Sigmoid colon (tissue), 7 donors: Measurements from ENCODE around the gene HRH4. TPM values are rescaled to one million over a fixed set of nuclear protein-coding genes. Genes with fewer than 3 reads are reported as not detected.

Source experiments
- DNase-seq: peaks from one replicate; pipeline ENCODE4 v3.0.0-alpha.2; 2019
- H3K27ac ChIP-seq, 4 donors: fragments of 200-600 bp; sonication (generic); one replicate each; pipeline ENCODE4 v1.5.1; 2016 to 2019; ENCODE audit warnings: mild to moderate bottlenecking in 1 of 4
- H3K27me3 ChIP-seq, 3 donors: fragments of 200-600 bp; sonication (generic); one replicate each; pipeline ENCODE4 v1.5.1; 2019; ENCODE audit warnings: mild to moderate bottlenecking in 1 of 3
- H3K36me3 ChIP-seq, 4 donors: fragments of 200-600 bp; sonication (generic); one replicate each; pipeline ENCODE4 v1.5.1; 2016 to 2019
- H3K4me1 ChIP-seq, 4 donors: fragments of 200-600 bp; sonication (generic); one replicate each; pipeline ENCODE4 v1.5.1; 2017 to 2019
- H3K4me3 ChIP-seq, 4 donors: fragments of 200-600 bp; sonication (generic); one replicate each; pipeline ENCODE4 v1.5.1; 2017 to 2019; ENCODE audit warnings: mild to moderate bottlenecking in 2 of 4, moderate library complexity in 1 of 4
- H3K9me3 ChIP-seq, 4 donors: fragments of 200-600 bp in 3 of 4; sonication (generic) in 3 of 4; one replicate each; pipeline versions ENCODE4 v1.5.1 to v1.6.1; 2013 to 2019
- CTCF ChIP-seq, 4 experiments: fragments of 450-650 bp in 3 of 4; fragments of 200-600 bp in 1 of 4; IDR thresholded peaks; one replicate each; pipeline ENCODE4 v1.5.1; 2016 to 2019; ENCODE audit warnings: antibody characterized with exemption in 4 of 4, mild to moderate bottlenecking in 3 of 4, moderate library complexity in 2 of 4
- EP300 ChIP-seq, 4 donors: sonication (generic); formaldehyde crosslinking; IDR thresholded peaks; one replicate each; pipeline ENCODE4 v1.6.1; 2017; ENCODE audit warnings: antibody characterized with exemption in 4 of 4
- POLR2A ChIP-seq, 2 donors: fragments of 450-650 bp; IDR thresholded peaks; one replicate each; pipeline ENCODE4 v1.6.1; 2016; ENCODE audit warnings: antibody characterized with exemption in 2 of 2, mild to moderate bottlenecking in 2 of 2, moderate library complexity in 2 of 2
- POLR2AphosphoS5 ChIP-seq, 4 donors: sonication (generic); formaldehyde crosslinking; IDR thresholded peaks; one replicate each; pipeline ENCODE4 v1.6.1; 2017; ENCODE audit warnings: antibody characterized with exemption in 4 of 4
- WGBS, 2 donors: extraction: QIAGEN DNeasy Blood & Tissue Kit; methylation state at CpG; one replicate each; pipeline ENCODE4 v1.1.7; 2013; 5-methylcytosine and 5-hydroxymethylcytosine counted together
- intact Hi-C: fragments of 100-400 bp; cut with DNase I; formaldehyde crosslinking; loops from one replicate; pipeline ENCODE4 v1.15.1; 2023
- polyA plus RNA-seq, 3 donors: library from polyadenylated mRNA; stranded (reverse); fragments of 200-250 nt; gene quantifications; one replicate each; pipeline ENCODE4 v1.2.3, GENCODE V29; 2013
- total RNA-seq, 4 donors: library from RNA; depleted of rRNA; stranded (reverse); fragments of >200 nt; gene quantifications; one replicate each; pipeline ENCODE4 v1.1.0, GENCODE V29; 2016
- donor health status: healthy with polysubstance abuse.
- donor health status: Bipolar disorder and iron deficiency.
- donor health status: healthy.

The HRH4 gene
- total and polyA plus RNA-seq, 7 donors = under 0.01 to 0.01 TPM; not detected in 5

GRCh38 chr18:24472591-24472990, 12.2 kb downstream of the HRH4 start:
- H3K4me3 ChIP-seq = no peak overlapping the region
- H3K27me3 ChIP-seq = no peaks in the 10 kb centered on the region
- H3K36me3 ChIP-seq = no peaks in the 10 kb centered on the region
- H3K4me1 ChIP-seq = no peaks in the 10 kb centered on the region
- H3K9me3 ChIP-seq = no peaks in the 10 kb centered on the region
- WGBS, 2 donors = 93 to 96% methylated on average over 5 of the region's 5 CpGs
- H3K27ac ChIP-seq = no peak overlapping the region
- no peak for DNase-seq
- TF ChIP-seq EP300 (IDR thresholded peaks at IDR 0.05) = no peak
- no peak for TF ChIP-seq CTCF (IDR thresholded peaks at IDR 0.05)
- no peak for TF ChIP-seq POLR2AphosphoS5 (IDR thresholded peaks at IDR 0.05)
- TF ChIP-seq POLR2A (IDR thresholded peaks at IDR 0.05) = no peak
- intact Hi-C loops = no loop called here

- H3K4me3 ChIP-seq = no peak overlapping the region
- intact Hi-C loops = no loop called here
- no peak for DNase-seq
- no peak overlapping the region for H3K27ac ChIP-seq
- no peaks in the 10 kb centered on the region for H3K36me3 ChIP-seq
- no peaks in the 10 kb centered on the region for H3K27me3 ChIP-seq
- no peaks in the 10 kb centered on the region for H3K4me1 ChIP-seq
- no peak for TF ChIP-seq EP300 (IDR thresholded peaks at IDR 0.05)
- no peak for TF ChIP-seq CTCF (IDR thresholded peaks at IDR 0.05)
- no peak for TF ChIP-seq POLR2AphosphoS5 (IDR thresholded peaks at IDR 0.05)
- no peak for TF ChIP-seq POLR2A (IDR thresholded peaks at IDR 0.05)
- H3K9me3 ChIP-seq = no peaks in the 10 kb centered on the region
- WGBS, 2 donors = 80 to 87% methylated on average over 2 of the region's 2 CpGs
Observed at GRCh38 chr18:24474406-24474805, 14.0 kb downstream of the HRH4 start.

GRCh38 chr18:24475926-24476589, 15.6 kb downstream of the HRH4 start:
- TF ChIP-seq POLR2A (IDR thresholded peaks at IDR 0.05) = no peak
- TF ChIP-seq CTCF (IDR thresholded peaks at IDR 0.05) = no peak
- TF ChIP-seq POLR2AphosphoS5 (IDR thresholded peaks at IDR 0.05) = no peak
- TF ChIP-seq EP300 (IDR thresholded peaks at IDR 0.05) = no peak
- Histone ChIP-seq H3K27me3 (no peaks in the 10 kb centered on the region), H3K4me1 (no peaks in the 10 kb centered on the region), H3K27ac (no peak overlapping the region), H3K9me3 (no peaks in the 10 kb centered on the region), H3K4me3 (no peak overlapping the region), H3K36me3 (no peaks in the 10 kb centered on the region)
- 71 to 90% methylated on average over 6 of the region's 6 CpGs for whole genome bisulfite sequencing, 2 donors
- intact Hi-C loops = no loop called here
- no peak for DNase-seq

GRCh38 chr18:24479371-24479770, 18.9 kb downstream of the HRH4 start:
- Histone ChIP-seq H3K27me3 (no peaks in the 10 kb centered on the region), H3K9me3 (no peaks in the 10 kb centered on the region), H3K36me3 (no peaks in the 10 kb centered on the region), H3K4me3 (no peak overlapping the region), H3K4me1 (no peaks in the 10 kb centered on the region), H3K27ac (no peak overlapping the region)
- intact Hi-C loops = no loop called here
- no peak for DNase-seq
- TF ChIP-seq CTCF (IDR thresholded peaks at IDR 0.05) (no peak), EP300 (IDR thresholded peaks at IDR 0.05) (no peak), POLR2AphosphoS5 (IDR thresholded peaks at IDR 0.05) (no peak), POLR2A (IDR thresholded peaks at IDR 0.05) (no peak)
- 86% methylated on average over 7 of the region's 7 CpGs for WGBS, 2 donors

GRCh38 chr18:24482821-24483220, 22.4 kb downstream of the HRH4 start:
- Histone ChIP-seq H3K4me1 (no peaks in the 10 kb centered on the region), H3K9me3 (no peaks in the 10 kb centered on the region), H3K27me3 (no peaks in the 10 kb centered on the region), H3K27ac (no peak overlapping the region), H3K36me3 (no peaks in the 10 kb centered on the region), H3K4me3 (no peak overlapping the region)
- DNase-seq = no peak
- TF ChIP-seq POLR2AphosphoS5 (IDR thresholded peaks at IDR 0.05) (no peak), CTCF (IDR thresholded peaks at IDR 0.05) (no peak), EP300 (IDR thresholded peaks at IDR 0.05) (no peak), POLR2A (IDR thresholded peaks at IDR 0.05) (no peak)
- WGBS, 2 donors = 91 to 92% methylated on average over 5 of the region's 5 CpGs
- intact Hi-C loops = no loop called here
